ENCODE measurements around the gene SUCLG2.

- TF ChIP-seq, protein P1, sequence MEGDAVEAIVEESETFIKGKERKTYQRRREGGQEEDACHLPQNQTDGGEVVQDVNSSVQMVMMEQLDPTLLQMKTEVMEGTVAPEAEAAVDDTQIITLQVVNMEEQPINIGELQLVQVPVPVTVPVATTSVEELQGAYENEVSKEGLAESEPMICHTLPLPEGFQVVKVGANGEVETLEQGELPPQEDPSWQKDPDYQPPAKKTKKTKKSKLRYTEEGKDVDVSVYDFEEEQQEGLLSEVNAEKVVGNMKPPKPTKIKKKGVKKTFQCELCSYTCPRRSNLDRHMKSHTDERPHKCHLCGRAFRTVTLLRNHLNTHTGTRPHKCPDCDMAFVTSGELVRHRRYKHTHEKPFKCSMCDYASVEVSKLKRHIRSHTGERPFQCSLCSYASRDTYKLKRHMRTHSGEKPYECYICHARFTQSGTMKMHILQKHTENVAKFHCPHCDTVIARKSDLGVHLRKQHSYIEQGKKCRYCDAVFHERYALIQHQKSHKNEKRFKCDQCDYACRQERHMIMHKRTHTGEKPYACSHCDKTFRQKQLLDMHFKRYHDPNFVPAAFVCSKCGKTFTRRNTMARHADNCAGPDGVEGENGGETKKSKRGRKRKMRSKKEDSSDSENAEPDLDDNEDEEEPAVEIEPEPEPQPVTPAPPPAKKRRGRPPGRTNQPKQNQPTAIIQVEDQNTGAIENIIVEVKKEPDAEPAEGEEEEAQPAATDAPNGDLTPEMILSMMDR (optimal IDR thresholded peaks at IDR 0.05 in 1 of 3, IDR thresholded peaks at IDR 0.05 in 1 of 3, conservative IDR thresholded peaks at IDR 0.05 in 1 of 3; ENCODE audit: extremely low read depth in 1 of 3, insufficient read depth in 2 of 3, low read length in 3 of 3): no peak
- no peak for TF ChIP-seq EZH2 (IDR thresholded peaks at IDR 0.05; ENCODE audit: low read length)
These were observed 166.8 kb downstream of the SUCLG2 start for GRCh38 chr3:67487564-67488114.
